ENCODE data around the gene FEM1B. TPM values are rescaled to one million over a fixed set of nuclear protein-coding genes. Genes with fewer than 3 reads are reported as not detected.
A peak's percentile ranks its signal among the peaks of the same experiment; 100 is the strongest.

FEM1B gene
- polyA plus RNA-seq, 2 of the 4 experiments (the other 2 are of a cell fraction) = 19.5 to 59.1 TPM

- TF ChIP-seq MAX (IDR thresholded peaks at IDR 0.05) = peak; percentile 98
- TF ChIP-seq FOSB (CRISPR knock-in tag; IDR thresholded peaks at IDR 0.05) = no peak
- TF ChIP-seq HOXB5 (CRISPR knock-in tag; IDR thresholded peaks at IDR 0.05) = no peak
- TF ChIP-seq CBX8 (IDR thresholded peaks at IDR 0.05) = no peak
- TF ChIP-seq POLR2A (IDR thresholded peaks at IDR 0.05; ENCODE audit: low read length) = peak; percentile 60
- no peak for TF ChIP-seq EP300 (IDR thresholded peaks at IDR 0.05)
- no peak for TF ChIP-seq SMC3 (IDR thresholded peaks at IDR 0.05)
- peak; percentile 92 for TF ChIP-seq NPAS2 (CRISPR knock-in tag; IDR thresholded peaks at IDR 0.05; ENCODE audit: borderline replicate concordance)
- 0 out of 2 replicates have a peak, but pooled peaks have one; percentile 38 for TF ChIP-seq TP53 (CRISPR knock-in tag; IDR thresholded peaks at IDR 0.05)
- TF ChIP-seq ZSCAN20 (CRISPR knock-in tag; IDR thresholded peaks at IDR 0.05) = no peak
- TF ChIP-seq KDM1A (IDR thresholded peaks at IDR 0.05; ENCODE audit: low read depth) = no peak
- no peak; the same call in 1 of the 2 replicates for TF ChIP-seq GATA3 (IDR thresholded peaks at IDR 0.05; ENCODE audit: borderline replicate concordance)
- TF ChIP-seq RARB (CRISPR knock-in tag; IDR thresholded peaks at IDR 0.05) = no peak
- no peak for TF ChIP-seq FOSL2 (IDR thresholded peaks at IDR 0.05)
- TF ChIP-seq FOSL2 (CRISPR knock-in tag; IDR thresholded peaks at IDR 0.05) = peak; percentile 17; the same call in 1 of the 2 replicates
- TF ChIP-seq CHD4 (IDR thresholded peaks at IDR 0.05; ENCODE audit: borderline replicate concordance) = no peak
- no peak for TF ChIP-seq ELK1 (IDR thresholded peaks at IDR 0.05; ENCODE audit: low read depth, low read length)
- TF ChIP-seq CTCF (IDR thresholded peaks at IDR 0.05) = no peak
Observed at GRCh38 chr15:68229386-68230156, 48.0 kb upstream of the FEM1B start, which contains the start of gene CLN6 (continued).

GRCh38 chr15:68230157-68231100 is 47.1 kb upstream of the FEM1B start:
- ChIA-PET POLR2A (interaction anchor here (1.7 to 2.7 kb wide), 2 partner anchors 10 to 47 kb away, joined by 5 to 12 read pairs; partner anchors contain the start of gene FEM1B), CTCF (interaction anchor here (1.3 to 2.0 kb wide), 3 partner anchors 75 to 695 kb away, joined by 3 to 5 read pairs (median 5); no protein-coding TSS in a partner anchor)
- no peaks in the 10 kb centered on the region for H3K9me3 ChIP-seq
- 59% methylated on average over 20 of the region's 20 CpGs for WGBS (ENCODE audit: missing lambda C conversion rate)
- DNase-seq (ENCODE audit: low read depth in 1 of 2, low spot score in 1 of 2) (no peak), FAIRE-seq (no peak), ATAC-seq (peak in 1 of 2 experiments; percentile 61; a peak in 3 of 6 replicates)
- H3K27ac ChIP-seq = peak overlapping the region; percentile 94 to 96
- TF ChIP-seq CTCF (IDR thresholded peaks at IDR 0.05) = peak; percentile 17; the same call in 1 of the 3 replicates
- no peak for TF ChIP-seq TFCP2L1 (CRISPR knock-in tag; IDR thresholded peaks at IDR 0.05)
- peak overlapping the region; percentile 80 for H3K4me2 ChIP-seq
- H3K4me3 ChIP-seq = peak overlapping the region; percentile 67
- H3K4me1 ChIP-seq = peaks cover 25% of the 10 kb centered on the region
